ENCODE results near the gene CHI3L1.

CHI3L1 gene

DNA sequence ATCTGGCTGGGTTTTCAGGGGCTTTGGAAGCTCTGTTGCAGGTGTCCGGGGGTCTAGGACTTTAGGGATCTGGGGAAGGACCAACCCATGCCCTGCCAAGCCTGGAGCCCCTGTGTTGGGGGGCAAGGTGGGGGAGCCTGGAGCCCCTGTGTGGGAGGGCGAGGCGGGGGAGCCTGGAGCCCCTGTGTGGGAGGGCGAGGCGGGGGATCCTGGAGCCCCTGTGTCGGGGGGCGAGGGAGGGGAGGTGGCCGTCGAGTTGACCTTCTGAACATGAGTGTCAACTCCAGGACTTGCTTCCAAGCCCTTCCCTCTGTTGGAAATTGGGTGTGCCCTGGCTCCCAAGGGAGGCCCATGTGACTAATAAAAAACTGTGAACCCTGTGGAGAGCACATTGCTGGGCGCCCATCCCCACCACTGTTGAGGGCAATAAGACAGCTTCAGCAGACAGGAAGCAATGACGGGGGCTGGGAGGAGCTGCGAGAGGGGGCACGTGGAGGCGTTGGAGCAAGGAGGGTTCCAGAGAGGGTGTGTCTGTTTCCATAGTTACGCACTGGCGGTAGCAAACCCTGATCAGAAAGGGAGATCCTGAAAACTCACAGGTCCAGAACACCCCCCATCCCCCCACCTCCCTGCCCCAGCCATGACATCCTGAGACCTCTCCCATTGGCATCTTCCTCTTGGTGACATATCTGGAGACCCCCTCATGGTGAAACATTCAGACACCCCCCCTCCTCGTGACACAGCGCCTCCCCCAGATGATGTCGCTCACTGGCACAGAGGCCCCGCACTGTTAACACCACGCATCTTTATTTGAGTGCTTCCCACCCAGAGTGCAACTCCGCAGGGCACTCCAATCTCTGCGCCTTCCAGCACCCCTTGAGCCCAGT is 19.2 kb downstream of the CHI3L1 start:
- DNase-seq = no peak

DNA sequence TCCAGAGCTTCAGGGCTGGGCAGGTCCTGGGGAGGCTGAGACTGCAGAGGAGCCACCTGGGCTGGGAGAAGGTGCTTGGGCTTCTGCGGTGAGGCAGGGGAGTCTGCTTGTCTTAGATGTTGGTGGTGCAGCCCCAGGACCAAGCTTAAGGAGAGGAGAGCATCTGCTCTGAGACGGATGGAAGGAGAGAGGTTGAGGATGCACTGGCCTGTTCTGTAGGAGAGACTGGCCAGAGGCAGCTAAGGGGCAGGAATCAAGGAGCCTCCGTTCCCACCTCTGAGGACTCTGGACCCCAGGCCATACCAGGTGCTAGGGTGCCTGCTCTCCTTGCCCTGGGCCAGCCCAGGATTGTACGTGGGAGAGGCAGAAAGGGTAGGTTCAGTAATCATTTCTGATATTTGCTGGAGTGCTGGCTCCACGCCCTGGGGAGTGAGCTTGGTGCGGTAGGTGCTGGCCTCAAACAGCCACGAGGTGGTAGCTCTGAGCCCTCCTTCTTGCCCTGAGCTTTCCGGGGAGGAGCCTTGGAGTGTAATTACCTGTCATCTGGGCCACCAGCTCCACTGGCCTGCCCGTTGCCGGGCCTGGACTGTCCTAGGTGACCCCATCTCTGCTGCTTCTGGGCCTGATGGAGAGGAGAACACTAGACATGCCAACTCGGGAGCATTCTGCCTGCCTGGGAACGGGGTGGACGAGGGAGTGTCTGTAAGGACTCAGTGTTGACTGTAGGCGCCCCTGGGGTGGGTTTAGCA is 20.1 kb downstream of the CHI3L1 start:
- DNase-seq = no peak

DNA sequence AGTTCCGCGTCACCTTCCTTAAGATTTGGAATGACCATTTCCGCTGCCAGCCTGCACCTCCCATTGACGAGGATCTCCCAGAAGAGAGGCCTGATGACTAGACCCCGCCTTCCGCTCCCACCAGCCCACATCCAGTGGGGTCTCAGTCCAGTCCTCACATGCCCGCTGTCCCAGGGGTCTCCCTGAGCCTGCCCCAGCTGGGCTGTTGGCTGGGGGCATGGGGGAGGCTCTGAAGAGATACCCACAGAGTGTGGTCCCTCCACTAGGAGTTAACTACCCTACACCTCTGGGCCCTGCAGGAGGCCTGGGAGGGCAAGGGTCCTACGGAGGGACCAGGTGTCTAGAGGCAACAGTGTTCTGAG is 20.7 kb downstream of the CHI3L1 start:
- no peak for DNase-seq

DNA sequence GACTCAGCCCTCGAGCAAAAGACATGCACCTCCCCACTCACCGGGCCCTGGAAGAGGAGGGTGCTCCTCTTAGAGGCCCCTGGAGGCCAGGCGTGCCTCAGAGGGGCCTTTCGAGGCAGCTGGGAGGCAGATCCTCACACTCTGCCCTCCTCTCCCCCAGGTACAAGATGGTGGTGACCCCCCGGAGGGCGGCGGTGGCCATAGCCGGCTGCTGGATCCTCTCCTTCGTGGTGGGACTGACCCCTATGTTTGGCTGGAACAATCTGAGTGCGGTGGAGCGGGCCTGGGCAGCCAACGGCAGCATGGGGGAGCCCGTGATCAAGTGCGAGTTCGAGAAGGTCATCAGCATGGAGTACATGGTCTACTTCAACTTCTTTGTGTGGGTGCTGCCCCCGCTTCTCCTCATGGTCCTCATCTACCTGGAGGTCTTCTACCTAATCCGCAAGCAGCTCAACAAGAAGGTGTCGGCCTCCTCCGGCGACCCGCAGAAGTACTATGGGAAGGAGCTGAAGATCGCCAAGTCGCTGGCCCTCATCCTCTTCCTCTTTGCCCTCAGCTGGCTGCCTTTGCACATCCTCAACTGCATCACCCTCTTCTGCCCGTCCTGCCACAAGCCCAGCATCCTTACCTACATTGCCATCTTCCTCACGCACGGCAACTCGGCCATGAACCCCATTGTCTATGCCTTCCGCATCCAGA is 21.3 kb downstream of the CHI3L1 start:
- DNase-seq = no peak

DNA sequence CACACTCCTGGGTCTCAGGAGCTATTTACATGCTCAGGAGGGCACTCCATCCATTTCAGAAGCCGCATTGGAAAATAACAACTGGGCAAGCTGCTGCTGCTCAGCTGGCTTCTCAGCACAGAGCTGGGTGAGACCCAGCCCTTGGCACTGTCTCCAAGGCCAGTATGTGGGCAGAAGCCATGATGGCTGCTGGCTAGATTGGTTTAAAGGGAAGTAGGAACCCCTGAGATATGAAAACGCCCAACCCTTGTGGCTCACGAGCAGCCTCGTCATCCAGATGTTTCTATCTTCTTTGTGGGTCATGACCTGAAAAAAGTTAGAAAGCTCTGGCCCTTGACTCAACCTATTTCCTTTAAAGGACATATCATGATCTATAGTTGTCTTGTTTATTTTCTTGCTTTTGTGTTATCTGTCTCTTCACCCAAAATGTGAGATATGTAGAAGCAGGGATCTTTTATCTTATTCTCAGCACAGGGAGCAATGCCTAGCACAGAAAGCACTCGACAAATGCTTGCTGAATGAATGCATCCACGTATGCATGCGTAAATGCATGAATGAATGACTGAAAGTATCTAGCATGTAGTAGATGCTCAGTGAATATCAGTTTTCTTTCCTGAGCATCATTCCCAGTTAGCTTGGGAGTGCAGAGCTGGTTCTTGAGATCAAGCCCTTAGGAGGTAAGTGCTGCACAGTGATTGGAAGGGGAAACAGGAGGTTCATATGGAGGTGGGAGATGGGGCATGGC is 22.4 kb downstream of the CHI3L1 start:
- DNase-seq = no peak

- DNase-seq = no peak
Observed at GRCh38 chr1:203162403-203162802, 24.1 kb downstream of the CHI3L1 start.

GRCh38 chr1:203161703-203162102 is 24.8 kb downstream of the CHI3L1 start:
- no peak for DNase-seq

GRCh38 chr1:203161175-203161574 is 25.3 kb downstream of the CHI3L1 start:
- no peak for DNase-seq

- no peak for DNase-seq
Observed at GRCh38 chr1:203159844-203160243, 26.7 kb downstream of the CHI3L1 start.

GRCh38 chr1:203158960-203159665 is 27.4 kb downstream of the CHI3L1 start:
- DNase-seq = no peak

DNA sequence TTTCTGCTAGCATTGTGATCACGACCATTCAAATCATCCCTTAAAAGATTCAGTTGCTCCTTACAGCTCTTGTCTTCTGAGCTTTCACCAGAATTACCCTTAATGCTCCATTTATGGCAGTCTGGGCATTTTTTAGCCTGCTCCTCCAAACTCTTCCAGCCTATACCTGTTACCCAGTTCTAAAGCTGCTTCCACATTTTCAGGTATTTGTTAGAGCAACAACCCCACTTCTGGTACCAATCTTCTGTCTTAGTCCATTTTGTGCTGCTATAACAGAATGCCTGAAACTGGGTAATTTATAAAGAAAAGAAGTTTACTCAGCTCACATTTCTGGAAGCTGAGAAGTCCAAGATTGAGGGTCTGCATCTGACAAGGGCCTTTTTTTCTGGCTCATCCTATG is 28.1 kb downstream of the CHI3L1 start:
- no peak for DNase-seq

DNA sequence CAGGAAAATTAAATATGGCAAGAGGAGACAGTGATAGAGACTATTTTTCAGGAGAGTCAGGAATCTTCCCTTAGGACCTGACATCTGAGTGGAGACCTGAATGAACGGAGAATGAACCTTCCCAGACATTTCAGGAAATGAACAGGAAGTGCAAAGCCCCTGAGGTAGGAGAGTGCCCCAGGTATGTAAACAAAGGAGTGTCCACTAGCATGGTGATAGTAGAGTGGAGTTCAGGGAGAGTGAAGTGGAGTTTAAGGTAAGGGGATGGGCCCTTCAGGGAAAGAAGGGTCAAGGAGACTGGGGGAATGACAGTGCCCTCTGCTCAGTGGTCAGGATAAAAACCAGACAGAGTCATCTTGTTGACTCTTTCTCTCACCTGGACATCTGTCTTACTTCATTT is 30.2 kb downstream of the CHI3L1 start:
- no peak for DNase-seq

GRCh38 chr1:203153989-203154821 is 32.3 kb downstream of the CHI3L1 start:
- DNase-seq = no peak

DNA sequence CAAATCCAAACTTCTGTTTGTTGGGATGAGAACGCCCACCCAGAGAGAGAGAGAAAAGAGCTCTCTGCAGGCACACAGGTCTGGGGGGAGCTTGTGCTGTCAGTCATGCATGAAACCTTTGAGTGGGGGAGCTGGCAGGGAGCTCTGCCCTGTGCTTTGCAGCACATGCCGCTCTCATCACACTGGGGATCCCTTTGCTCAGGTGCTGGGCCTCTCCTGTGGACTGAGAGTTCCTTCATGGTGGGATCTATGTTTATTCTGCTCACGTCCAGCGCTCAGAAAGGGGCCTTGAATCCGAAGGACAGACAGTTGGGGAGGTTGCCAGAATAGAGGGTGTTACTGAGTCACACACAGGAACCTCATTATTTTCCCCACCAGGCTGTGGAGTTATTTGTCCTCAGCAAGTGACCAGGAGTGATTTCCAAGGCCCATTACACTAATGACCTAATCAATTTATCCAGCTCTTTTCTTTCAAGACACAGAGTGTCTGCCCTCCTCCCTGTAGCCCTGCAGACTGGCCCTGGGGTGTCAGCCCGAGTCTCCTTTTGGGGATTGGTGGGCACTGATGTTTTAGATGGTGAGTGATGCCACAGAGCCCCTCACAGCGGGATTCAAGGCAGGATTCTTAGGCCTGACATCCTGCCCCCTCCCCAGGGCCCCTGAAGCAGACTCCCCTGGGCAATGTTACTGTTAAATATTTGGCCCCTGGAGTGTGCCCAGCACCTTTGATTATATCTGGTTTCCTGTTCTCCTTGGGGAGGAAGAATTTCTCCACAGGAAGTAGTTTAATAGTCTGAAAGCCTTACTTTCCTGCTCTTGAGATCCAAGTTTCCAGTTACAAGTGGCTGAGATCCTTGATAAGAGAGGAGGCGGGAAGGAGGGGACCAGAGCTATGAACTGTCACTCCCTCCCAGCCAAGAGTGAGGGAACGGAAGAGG is 33.2 kb downstream of the CHI3L1 start:
- no peak for DNase-seq

DNA sequence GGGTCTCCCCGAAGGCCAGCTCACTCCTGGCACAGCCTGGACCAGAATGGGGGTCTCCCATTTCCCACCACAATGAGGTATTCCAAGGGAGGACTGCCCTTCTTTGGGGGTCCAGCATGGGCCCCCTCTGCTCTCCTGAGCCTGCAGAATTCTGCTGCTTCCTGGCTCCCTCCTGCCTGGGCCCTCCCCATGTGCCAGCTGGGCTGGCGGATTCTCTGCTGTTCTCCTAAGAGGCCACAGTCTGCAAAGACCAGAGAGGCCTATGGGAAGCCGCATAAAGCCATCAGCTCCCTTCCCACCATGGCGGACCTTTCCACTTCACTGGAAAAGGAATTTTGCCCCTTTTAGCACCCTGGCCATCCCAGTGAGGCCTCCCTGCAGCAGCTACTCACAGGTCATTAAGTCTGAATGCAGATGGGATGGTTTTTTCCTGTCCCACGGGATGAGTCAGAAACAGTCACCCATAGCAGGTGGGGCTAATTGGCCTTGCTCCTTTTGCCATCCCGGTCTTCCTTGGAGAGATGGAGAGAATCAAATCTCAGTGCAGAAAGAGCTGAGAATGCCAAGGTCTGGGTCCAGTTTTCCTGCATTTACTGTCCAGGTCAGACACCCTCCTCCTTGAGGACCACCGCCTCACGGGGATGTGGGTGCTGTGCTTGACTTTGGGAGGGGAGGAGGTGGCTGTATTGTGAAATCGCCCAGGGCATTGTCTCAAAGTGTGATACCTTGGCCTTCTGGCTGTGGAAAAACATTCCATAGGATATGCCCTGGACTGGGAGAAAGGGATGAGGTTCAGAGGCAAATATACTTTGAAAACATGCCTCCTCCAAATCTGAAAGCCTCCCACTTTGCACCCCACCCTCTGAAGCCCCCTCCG is 34.1 kb downstream of the CHI3L1 start:
- no peak for DNase-seq

GRCh38 chr1:203151362-203152157 is 34.9 kb downstream of the CHI3L1 start:
- no peak for DNase-seq

DNA sequence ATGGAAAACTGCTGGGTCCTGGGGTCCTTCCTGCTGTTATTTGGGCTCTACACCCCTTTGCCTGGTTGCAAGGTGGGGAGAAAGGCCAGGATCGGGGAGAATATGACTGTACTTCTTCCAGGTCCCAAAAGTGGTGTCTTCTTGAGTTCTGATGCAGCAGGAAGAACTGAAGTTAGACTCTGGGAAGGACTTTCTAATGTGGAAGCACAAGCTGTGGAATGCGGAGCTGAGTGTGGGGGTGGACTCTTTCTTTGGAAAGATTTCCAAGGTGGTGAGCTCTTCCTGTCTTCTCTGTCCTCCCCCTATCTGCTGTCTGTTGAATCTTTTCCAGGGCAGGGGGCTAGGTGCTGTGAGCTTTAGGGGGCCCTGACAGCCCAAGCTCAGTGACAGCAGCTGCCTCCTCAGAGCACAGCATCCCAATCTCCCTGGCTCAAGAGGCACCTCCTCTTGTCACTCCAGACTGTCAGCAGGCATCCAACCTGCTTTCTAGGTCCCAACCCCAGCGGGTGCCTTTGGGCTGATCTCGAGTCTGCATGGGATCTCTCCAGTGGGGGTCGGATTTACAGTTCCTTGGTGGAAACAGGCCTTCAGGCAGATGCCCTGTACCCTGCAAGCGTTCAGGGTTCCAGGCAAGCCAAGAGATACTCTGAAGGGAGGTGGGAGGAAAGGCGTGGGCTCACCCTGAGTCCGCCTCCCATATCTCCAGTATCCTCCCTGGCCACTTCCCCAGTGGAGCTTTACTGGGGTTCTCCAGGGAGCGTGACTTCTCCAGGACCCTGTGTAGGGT is 35.8 kb downstream of the CHI3L1 start:
- no peak for DNase-seq

Data from left hindlimb (tissue), 1 donor.